ENCODE measurements around the gene ZNF3.

Gene ZNF3

DNA sequence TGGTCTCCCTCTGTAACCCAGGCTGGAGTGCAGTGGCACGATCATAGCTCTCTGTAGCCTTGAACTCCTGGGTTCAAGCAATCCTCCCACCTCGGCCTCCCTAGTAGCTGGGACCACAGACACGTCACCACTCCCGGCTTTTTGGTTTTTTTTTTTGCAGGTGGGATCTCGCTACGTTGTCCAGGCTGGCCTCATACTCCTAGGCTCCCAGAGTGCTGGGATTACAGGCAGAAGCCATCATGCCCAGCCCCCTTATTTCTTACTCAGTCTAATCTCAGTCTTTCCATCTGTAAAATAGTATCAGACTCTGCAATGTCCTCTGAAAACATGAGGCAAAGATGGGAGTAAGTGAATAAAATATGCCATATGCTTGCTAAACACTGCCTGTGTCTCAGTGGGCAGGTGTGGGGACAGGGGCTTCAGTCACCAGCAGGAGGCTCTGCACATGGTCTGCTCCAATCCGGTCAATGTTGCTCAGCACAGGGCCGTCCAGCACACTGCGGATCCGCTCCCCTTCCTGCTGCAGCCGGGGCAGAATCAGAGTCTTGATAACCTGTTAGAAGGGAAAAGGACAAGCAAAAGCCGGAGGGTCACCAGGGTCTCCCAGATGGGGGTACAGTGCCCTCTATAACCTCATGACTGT lies 28.1 kb upstream of the ZNF3 start:
- DNase-seq (ENCODE audit: low spot score): no peak

DNA sequence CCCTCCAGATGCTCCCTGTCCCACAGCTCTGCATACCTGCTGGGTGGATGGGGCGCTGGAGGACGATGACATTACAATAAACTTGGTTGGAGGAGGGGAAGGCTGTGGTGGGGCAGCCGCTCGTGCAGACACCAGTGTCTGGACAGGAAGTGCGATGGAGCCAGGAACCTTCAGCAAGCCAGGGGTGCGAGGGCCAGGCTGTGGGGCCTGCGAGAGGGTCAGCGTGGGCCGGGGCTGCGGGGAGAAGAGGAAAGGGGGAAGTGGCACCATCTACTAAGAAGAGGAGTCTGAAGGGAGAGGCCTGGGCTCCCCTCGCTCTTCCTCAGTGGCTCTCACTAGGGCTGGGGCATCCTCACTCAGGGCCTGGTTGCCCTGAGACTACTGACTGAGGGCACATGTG lies 26.4 kb upstream of the ZNF3 start:
- no peak for DNase-seq (ENCODE audit: low spot score)

DNA sequence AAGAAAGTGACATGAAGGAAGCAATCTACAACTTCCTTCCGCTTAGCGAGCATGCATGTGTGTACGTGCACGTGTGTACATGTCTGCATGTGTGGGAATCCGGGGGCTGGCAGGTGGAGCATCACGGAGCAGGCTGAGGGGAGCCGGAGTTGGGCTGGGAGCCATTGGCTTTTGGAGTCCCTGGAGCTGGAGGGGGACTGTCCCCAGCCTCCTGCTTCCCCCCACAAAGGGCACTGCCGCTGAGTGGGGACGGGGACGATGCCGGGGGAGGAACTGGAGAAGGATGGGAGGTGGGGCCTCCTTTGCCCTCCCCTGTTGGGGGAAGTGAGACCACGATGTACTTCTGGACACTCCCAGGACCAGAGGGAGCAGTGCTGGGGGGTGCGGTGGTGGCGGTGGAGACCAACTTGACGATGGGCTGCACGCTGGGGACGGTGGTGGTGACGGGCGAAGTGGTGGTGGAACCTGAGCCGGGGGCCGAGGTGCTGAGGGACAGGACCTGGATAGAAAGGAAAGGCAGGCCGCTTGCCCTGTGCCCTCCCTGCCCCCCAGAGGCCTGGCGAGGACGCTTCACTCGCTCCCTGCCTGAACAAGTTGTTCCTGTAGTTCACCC lies 25.7 kb upstream of the ZNF3 start:
- no peak for DNase-seq (ENCODE audit: low spot score)

DNA sequence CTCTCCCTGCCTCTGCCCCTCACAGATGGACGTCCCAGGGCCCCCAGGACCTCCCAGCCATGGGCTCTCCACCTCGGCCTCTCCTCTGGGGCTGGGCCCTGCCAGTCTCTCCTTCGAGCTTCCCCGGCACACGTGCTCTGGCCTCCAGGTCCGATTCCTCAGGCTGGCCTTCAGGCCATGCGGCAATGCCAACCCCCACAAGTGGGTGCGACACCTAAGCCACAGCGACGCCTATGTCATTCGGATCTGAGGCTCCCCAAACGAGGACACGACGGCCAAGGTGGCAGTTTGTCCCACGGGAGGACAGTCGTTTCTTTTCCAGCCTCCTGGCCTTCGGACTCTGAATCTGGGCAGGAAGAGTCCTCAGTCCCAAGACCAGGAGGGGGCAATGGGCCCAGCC lies 25.1 kb upstream of the ZNF3 start:
- DNase-seq (ENCODE audit: low spot score): no peak

DNA sequence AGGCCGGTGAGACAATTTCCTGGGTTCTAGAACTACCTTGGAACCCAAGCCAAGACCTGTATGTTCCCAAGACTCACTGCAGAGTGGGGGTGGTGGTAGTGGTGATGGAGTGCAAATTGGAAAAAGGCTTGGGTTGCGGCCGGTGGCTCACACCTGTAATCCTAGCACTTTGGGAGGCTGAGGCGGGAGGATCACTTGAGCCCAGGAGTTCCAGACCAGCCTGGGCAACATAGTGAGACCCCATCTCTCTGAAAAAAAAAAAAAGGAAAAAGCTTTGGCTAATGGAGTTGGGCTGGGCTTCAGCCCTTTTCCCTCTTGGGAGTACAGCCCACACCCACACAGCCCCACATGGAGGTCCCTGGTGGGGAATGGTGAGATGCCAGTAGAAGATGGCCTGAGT lies 24.0 kb upstream of the ZNF3 start:
- no peak for DNase-seq (ENCODE audit: low spot score)

DNA sequence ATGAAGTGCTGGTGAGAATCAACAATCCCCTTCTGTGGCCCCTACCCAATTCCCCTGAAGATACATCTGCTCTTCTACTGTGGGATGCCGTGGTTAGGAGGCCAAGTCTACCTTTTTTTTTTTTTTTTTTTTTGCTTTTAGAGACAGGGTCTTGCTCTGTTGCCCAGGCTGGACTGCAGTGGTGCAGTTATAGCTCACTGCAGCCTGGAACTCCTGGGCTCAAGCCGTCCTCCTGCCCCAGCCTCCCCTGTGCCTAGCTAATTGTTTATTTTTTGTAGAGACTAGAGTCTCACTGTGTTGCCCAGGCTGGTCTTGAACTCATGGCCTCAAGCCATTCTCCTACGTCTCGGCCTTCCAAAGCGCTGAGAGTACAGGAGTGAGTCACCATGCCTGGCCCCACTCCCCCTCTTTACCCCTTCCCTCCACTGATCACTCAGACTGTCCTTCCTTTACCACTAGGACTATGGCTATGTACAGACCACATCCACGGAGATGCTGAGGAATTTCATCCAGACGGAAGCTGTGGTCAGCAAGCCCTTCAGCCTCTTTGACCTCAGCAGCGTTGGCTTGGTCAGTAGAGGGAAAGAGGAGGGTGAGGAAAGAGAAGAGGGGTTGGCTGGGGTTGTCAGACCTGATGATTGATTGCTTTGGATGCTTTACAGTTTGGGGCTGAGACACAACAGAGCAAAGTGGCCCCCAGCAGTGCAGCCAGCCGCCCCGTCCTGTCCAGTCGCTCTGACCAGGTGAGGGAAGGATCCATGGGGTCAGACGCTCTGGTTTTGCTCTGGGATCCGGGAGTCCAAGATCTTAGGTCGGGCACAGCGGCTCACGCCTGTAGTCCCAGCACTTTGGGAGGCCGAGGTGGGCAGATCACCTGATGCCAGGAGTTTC lies 21.7 kb upstream of the ZNF3 start:
- no peak for DNase-seq (ENCODE audit: low spot score)

DNA sequence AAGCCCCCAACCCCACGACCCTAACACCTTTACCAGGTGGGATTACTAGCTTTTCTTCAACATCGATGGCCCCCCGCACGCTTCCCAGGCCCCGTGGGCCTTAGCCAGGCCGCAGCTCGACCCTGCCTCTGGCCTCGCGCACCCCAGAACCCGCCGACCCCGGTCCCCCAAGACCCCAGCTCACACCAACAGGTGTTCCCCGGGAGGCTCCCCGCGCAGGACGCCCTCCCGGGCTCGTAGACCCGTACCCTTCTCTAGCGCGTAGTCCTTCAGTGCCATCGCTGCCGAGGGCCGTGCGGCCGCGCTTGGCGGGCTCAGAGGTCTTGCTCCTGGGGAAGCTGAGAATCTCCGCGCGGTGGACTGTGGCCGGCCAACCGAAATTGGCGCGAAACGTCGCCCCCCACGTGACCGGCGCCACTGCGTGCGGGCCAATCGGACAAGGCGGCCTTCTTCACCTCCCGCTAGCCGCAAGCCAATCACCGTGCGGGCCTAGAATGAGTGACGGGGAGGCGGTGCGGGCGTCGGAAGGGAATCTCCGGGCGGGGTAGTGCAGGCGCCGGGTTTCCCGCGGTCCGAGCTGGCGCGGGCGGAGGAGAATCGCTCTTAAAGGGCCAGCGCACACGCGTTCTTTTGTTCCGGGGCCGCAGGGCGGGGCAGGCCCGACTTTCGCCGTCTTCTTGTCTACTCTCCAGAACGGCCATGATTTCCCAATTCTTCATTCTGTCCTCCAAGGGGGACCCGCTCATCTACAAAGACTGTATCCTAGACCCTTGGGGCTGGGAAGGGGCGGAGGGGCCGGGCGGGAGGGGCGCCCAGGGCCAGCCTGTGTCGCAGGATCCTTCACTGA lies 19.7 kb upstream of the ZNF3 start, which contains the start of the genes AP4M1 and MCM7:
AP4M1 (plus strand) TSS at position 628 of the 847 bp plus-strand sequence; CDS start at position 700, 72 bp downstream.
MCM7 (minus strand) TSS at position 382 of the 847 bp plus-strand sequence; CDS start at position 279, 103 bp downstream.
- peak; percentile 100 for DNase-seq (ENCODE audit: low spot score)

DNA sequence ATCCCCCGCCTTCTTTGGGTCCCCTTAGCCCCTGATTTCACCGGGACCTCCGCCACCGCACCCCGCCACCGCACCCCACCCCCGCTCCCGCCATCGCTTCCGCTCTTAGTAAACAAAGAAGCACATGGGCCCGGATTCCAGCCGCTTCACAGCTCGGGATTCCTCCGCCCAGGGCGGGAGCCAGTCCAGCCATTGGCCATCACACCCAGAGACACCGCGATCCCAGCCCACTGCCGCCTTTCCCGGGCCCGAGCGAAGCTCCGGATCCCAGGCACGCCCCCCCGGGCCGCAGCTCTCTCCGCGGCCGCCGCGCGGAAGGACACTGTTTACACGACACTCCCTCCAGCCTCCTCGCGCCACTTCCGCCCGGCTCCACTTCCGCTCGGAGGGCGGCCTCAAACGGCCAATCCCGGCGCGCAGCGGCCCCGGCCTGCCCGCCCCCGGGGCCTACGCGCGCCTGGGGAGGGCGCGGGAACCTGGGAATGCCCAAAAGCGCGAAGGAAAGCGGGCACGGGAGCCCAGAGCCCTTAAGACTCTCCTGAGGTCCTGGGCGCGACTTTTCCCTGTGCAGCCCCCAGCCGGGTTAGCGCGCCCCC lies 19.0 kb upstream of the ZNF3 start:
- DNase-seq (ENCODE audit: low spot score): peak; percentile 96

DNA sequence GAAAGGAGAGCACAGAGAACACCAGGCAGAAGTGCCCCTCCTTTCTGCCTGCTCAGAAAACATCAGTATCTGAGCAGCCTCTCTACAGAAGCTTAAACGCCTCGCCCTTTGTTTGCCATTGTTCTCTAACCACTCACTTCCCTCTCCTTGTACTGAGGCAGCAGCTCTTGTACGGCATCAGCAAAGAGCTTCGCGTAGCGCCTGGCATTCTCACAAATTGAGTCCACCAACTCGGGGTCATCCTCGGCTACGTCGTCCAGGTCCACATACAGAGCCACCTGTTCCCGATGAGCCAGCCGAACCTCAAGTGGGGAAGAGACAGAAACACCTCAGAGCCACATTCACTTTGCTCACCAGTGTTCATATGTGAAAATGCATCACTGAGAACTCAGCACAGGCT lies 17.9 kb upstream of the ZNF3 start:
- DNase-seq (ENCODE audit: low spot score): no peak

DNA sequence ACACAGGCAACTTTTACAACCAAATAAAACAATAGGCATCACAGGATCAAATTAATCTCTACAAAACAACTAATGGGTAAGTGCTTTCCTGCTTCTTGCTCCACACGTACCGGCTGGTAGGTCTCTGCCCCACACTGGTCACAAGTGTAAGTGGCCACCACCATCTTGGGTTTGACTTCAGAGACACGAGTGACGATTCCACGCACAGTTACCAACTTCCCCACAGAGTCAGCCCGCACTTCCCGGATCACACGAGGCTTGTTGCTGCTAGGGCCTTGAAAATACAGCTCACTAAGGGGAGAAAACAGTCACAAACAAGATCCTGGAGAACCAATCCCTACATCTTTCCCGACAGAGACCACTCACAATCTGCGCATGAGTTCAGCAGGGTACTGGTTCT lies 17.4 kb upstream of the ZNF3 start:
- DNase-seq (ENCODE audit: low spot score): no peak

DNA sequence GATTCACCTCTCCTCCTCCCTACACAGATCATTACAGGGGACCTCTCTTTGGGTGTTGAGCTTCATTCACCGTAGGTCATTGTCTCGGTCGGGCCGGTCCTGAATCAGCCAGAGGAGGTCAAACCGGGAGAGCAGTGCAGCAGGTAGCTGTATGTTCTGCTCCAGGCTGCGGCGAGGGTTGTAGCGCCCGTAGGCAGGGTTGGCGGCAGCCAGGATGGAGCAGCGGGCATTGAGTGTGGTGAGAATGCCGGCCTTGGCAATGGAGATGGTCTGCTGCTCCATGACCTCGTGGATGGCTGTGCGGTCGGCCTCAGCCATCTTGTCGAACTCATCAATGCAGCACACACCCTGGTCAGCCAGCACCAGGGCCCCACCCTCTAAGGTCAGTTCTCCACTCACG lies 14.2 kb upstream of the ZNF3 start:
- DNase-seq (ENCODE audit: low spot score): no peak

DNA sequence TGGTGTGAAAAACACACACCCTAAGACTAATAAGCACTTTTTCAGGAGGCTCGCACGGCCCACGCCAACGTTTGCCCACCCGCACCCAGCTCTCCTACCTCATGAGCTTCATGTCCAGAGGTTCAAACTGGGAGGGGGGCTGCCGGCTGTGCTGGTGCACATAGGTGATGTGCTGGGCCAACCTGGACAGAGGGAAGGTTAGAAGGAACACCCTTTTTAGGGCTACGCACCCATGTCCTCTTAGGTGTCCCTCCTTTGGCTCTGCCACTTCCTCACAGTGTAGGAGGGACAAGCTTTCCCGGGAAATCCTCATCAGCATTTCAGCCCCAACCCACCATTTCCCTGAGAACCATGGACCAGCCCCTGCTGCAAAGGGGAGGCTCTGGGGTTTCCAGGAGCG lies 13.8 kb upstream of the ZNF3 start:
- no peak for DNase-seq (ENCODE audit: low spot score)

DNA sequence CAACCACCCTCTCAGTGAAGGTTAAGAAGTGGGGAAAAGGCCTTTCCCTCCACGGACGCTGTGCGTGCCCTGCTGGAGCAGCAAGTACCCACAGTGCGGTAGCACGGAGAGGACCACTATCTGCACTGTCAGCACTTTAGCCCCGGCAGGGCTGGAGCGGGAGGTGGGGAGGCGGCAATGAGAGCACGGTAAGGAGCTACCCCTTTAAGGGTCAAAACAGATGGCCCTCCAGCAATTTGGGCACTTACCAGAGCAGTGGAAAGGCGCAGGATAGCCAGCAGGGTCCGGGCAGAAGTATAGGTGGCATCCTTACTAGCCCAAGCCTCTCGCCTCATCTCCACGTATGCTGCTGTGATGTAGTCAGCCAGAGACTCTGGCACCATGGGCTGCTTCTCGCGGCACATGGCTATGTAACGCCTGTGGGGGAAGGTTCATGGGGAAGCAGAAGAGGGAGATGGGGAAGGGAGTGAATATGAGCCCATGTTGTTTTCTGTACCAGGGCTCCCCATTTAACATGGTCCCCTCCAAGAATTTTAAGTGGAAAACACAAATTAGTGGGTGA lies 12.5 kb upstream of the ZNF3 start:
- DNase-seq (ENCODE audit: low spot score): peak; percentile 46

DNA sequence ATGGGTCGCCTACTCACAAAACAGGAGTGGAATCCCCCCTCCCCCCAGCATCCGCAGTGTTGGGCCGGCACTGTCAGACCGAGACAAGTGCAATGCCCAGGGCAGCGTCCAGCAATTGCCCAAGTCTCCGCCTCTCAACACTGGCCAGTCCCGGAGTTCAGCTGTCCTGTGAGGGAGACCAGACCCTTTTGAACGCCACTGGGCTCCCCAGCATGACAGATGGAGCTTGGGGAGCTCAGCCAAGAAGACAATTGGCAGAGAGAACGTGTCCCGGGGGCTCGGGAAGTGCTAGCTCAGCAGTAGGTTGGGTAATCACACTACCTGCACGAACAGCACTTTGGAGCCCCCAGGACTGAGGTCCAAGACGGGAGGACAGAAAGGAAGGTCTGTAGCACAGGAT lies 12.0 kb upstream of the ZNF3 start:
- DNase-seq (ENCODE audit: low spot score): peak; percentile 40

DNA sequence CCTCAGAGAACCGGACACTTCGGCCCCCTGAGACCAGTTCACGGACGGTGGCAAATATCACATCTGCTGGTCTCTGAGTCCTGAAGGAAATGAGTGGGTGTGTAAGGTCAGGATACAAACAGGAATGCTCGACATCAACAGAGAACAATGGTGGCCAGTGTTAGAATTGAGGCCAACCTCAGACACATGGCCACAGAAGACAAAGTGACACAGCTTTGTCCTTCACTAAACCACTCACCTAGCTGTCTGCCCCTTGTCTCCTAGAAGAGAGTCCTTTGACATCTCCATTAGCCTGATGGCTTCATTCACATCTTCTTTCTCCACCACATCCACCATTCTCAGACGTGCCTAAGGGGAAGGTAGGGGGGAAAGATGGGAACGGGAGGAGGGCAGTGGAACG lies 11.5 kb upstream of the ZNF3 start:
- peak; percentile 41 for DNase-seq (ENCODE audit: low spot score)

DNA sequence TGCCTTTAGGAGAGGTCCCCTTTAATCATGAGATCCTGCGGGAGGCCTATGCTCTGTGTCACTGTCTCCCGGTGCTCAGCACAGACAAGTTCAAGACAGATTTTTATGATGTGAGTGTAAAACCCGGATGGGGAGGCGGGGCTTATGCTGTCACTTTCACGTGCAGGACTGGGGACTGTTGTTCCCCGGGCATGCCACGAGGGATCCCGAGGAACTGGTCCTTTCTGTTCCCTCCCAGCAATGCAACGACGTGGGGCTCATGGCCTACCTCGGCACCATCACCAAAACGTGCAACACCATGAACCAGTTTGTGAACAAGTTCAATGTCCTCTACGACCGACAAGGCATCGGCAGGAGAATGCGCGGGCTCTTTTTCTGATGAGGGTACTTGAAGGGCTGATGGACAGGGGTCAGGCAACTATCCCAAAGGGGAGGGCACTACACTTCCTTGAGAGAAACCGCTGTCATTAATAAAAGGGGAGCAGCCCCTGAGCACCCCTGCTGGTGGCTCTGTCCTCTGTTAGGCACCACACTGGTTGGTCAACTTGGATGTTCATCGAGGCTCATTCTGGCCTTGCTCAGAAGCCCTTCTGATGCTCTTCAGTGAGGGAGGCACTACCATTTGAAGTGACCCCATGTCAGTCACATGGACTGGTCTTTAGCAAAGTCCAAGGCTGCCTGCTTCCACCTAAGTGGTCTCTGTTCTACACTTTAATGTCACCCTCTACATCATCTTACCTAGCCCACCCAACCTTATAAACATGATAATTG lies 10.1 kb upstream of the ZNF3 start:
- DNase-seq (ENCODE audit: low spot score): peak; percentile 71

DNA sequence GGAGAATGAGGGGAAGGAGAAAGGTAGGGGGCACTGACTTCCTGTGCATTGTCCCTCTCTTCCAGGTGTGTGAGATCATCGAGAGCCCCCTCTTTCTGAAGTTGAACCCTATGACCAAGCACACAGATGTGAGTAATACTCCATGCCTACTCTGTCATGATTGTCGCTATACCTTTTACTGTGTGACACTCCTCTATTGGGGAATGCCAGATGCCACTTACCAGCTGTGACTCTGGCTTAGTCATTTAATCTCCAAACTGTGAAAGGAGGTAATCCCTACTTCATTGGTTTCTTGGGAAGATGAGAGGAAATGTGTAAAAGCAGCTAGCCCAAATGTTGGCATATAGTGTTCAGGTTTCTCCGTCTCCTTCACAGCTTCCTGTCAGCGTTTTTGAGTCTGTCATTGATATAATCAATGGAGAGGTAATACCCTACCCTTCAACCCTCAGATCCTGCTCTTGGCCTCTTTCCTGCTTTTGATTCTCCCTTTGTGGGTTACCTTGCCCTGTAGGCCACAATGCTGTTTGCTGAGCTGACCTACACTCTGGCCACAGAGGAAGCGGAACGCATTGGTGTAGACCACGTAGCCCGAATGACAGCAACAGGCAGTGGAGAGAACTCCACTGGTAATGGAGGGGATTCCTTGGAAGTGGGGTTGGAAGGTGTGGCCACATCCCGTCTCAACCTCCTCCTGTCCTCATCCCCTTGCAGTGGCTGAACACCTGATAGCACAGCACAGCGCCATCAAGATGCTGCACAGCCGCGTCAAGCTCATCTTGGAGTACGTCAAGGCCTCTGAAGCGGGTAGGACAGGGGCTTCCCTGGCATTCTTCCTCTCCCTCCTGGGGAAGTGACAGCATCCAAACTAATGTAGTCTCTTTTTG lies 9.2 kb upstream of the ZNF3 start:
- DNase-seq (ENCODE audit: low spot score): peak; percentile 47

DNA sequence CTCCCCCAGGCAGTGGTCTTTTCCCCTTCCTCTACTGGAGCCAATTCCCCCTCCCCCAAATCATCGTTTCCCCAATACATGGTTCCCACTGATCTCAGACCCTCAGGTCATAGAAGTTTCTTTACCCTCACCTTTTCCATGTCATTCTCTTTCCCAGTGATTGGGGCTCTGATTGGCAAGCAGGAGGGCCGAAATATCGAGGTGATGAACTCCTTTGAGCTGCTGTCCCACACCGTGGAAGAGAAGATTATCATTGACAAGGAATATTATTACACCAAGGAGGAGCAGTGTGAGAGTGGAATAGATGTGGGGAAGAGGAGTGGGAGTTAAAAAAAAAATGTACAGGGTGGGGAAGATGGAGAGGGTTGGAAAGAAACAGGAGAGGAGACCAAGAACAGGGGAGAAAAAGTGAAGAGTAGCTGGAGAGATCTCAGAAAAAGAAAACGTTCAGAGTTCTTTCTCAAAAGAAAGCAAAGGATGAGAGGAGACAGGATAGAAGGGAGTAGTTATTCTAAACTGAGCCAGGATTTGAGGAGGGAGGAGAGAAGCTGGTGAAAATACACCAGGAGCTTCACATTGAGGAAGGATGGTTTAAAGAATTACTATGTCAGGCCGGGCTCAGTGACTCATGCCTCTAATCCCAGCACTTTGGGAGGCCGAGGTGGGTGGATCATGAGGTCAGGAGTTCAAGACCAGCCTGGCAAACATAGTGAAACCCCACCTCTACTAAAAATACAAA lies 8.1 kb upstream of the ZNF3 start:
- DNase-seq (ENCODE audit: low spot score): peak; percentile 35

Measured in NAMALWA (cell line).